Colonic mucosa (tissue), 4 donors: ENCODE results near the gene RPS27L. TPM values are rescaled to one million over a fixed set of nuclear protein-coding genes. Genes with fewer than 3 reads are reported as not detected.
"Not testable (repeated sequence)": the region's sequence is repeated elsewhere in the genome, so short reads cannot be mapped to it uniquely, and the experiment has no call there.

ENCODE experiments used
- DNase-seq: peaks from one replicate; pipeline ENCODE4 v3.0.0-alpha.2; 2020
- H3K27ac ChIP-seq: fragments of 200-600 bp; one replicate; pipeline ENCODE4 v1.8.0; 2021
- H3K27me3 ChIP-seq: fragments of 200-600 bp; one replicate; pipeline ENCODE4 v1.8.0; 2021
- H3K36me3 ChIP-seq: fragments of 200-600 bp; one replicate; pipeline ENCODE4 v1.8.0; 2021
- H3K4me1 ChIP-seq: fragments of 200-600 bp; one replicate; pipeline ENCODE4 v1.8.0; 2021; ENCODE audit warnings: mild to moderate bottlenecking
- H3K4me3 ChIP-seq: fragments of 200-600 bp; one replicate; pipeline ENCODE4 v1.8.0; 2021
- H3K9ac ChIP-seq, 2 donors: one replicate each; pipeline ENCODE4 v1.7.0; 2013; ENCODE audit warnings: control low read depth in 2 of 2, low read depth in 2 of 2, low read length in 2 of 2
- H3K9me3 ChIP-seq: fragments of 200-600 bp; one replicate; pipeline ENCODE4 v1.8.0; 2021
- CTCF ChIP-seq: fragments of 200-600 bp; IDR thresholded peaks from one replicate; pipeline ENCODE4 v1.8.0; 2022; ENCODE audit warnings: antibody characterized with exemption, mild to moderate bottlenecking
- intact Hi-C: fragments of 100-400 bp; cut with DNase I; formaldehyde crosslinking; loops from one replicate; pipeline ENCODE4 v1.14.1; 2022
- total RNA-seq, 2 donors: library from RNA; stranded (reverse); fragmentation: NEBNext Ultra II Directional in 1 of 2; extraction: Animal tissue kit (Norgen Biotek cat#: 25700) in 1 of 2; gene quantifications; one replicate each; pipeline ENCODE4 v1.2.1, GENCODE V29; 2021
- donor health status: healthy.
- donor health status: DM: no; HTN: no; CAD: no.
- donor health status: DM: no; HTN: no; CAD: no.

Gene RPS27L
- total RNA-seq, 2 donors from 2014 or later: 205 to 269 TPM

- H3K9ac ChIP-seq: no peak overlapping the region
- no peak overlapping the region for H3K4me3 ChIP-seq
- intact Hi-C loops: no loop called here
- no peaks in the 10 kb centered on the region for H3K9me3 ChIP-seq
- no peak for TF ChIP-seq CTCF
- no peaks in the 10 kb centered on the region for H3K4me1 ChIP-seq
- H3K27me3 ChIP-seq: no peaks in the 10 kb centered on the region
- H3K27ac ChIP-seq: no peak overlapping the region
- H3K36me3 ChIP-seq: no peaks in the 10 kb centered on the region
- DNase-seq: no peak
Observed at GRCh38 chr15:63111481-63111880, 45.8 kb downstream of the RPS27L start.

- H3K36me3 ChIP-seq: no peaks in the 10 kb centered on the region
- no peaks in the 10 kb centered on the region for H3K9me3 ChIP-seq
- H3K27ac ChIP-seq: no peak overlapping the region
- no peak overlapping the region for H3K4me3 ChIP-seq
- no peak overlapping the region for H3K9ac ChIP-seq
- intact Hi-C loops: no loop called here
- no peak for TF ChIP-seq CTCF
- no peaks in the 10 kb centered on the region for H3K4me1 ChIP-seq
- no peaks in the 10 kb centered on the region for H3K27me3 ChIP-seq
- DNase-seq: no peak
Observed at GRCh38 chr15:63110428-63111026, 46.8 kb downstream of the RPS27L start.

- no peaks in the 10 kb centered on the region for H3K27me3 ChIP-seq
- no peaks in the 10 kb centered on the region for H3K9me3 ChIP-seq
Observed at GRCh38 chr15:63109920-63110319, 47.4 kb downstream of the RPS27L start.

GRCh38 chr15:63109498-63109897, 47.8 kb downstream of the RPS27L start:
- H3K9ac ChIP-seq: no peak overlapping the region
- H3K27ac ChIP-seq: no peak overlapping the region
- no peaks in the 10 kb centered on the region for H3K4me1 ChIP-seq
- DNase-seq: no peak
- intact Hi-C loops: no loop called here
- H3K4me3 ChIP-seq: no peak overlapping the region
- no peaks in the 10 kb centered on the region for H3K36me3 ChIP-seq
- no peak for TF ChIP-seq CTCF
- H3K9me3 ChIP-seq: no peaks in the 10 kb centered on the region
- H3K27me3 ChIP-seq: no peaks in the 10 kb centered on the region

More at GRCh38 chr15:63109920-63110319, 47.4 kb downstream of the RPS27L start:
- intact Hi-C loops: no loop called here
- no peaks in the 10 kb centered on the region for H3K36me3 ChIP-seq
- H3K4me3 ChIP-seq: no peak overlapping the region
- H3K27ac ChIP-seq: no peak overlapping the region
- no peak overlapping the region for H3K9ac ChIP-seq
- TF ChIP-seq CTCF: no peak
- no peaks in the 10 kb centered on the region for H3K4me1 ChIP-seq
- DNase-seq: no peak

GRCh38 chr15:63107895-63108546, 49.3 kb downstream of the RPS27L start:
- Histone ChIP-seq H3K27me3 (no peaks in the 10 kb centered on the region), H3K4me1 (no peaks in the 10 kb centered on the region), H3K4me3 (no peak overlapping the region), H3K36me3 (no peaks in the 10 kb centered on the region), H3K9me3 (no peaks in the 10 kb centered on the region), H3K27ac (no peak overlapping the region), H3K9ac (no peak overlapping the region)
- DNase-seq: peak; percentile 62
- TF ChIP-seq CTCF: no peak
- intact Hi-C loops: no loop called here

- H3K36me3 ChIP-seq, DNase-seq, H3K9ac ChIP-seq, H3K4me3 ChIP-seq, H3K27me3 ChIP-seq, H3K4me1 ChIP-seq, H3K27ac ChIP-seq, intact Hi-C loops, H3K9me3 ChIP-seq: not testable (repeated sequence)
Observed at GRCh38 chr15:63105354-63105753, 51.9 kb downstream of the RPS27L start.
